ENCODE data around the gene NLGN4Y.

Gene NLGN4Y

GRCh38 chrY:14644157-14644952, 120.0 kb downstream of the NLGN4Y start:
- no peak for DNase-seq (ENCODE audit: low read depth in 2 of 2, low spot score in 1 of 2)

GRCh38 chrY:14679181-14679580, 154.9 kb downstream of the NLGN4Y start:
- DNase-seq (ENCODE audit: low read depth in 2 of 2, low spot score in 1 of 2): no peak

- no peak for DNase-seq (ENCODE audit: low read depth in 2 of 2, low spot score in 1 of 2)
Measured at GRCh38 chrY:14694543-14694942, 170.2 kb downstream of the NLGN4Y start.

- no peak for DNase-seq (ENCODE audit: low read depth in 2 of 2, low spot score in 1 of 2)
Measured at GRCh38 chrY:14708158-14708557, 183.8 kb downstream of the NLGN4Y start.

- DNase-seq (ENCODE audit: low read depth in 2 of 2, low spot score in 1 of 2): no peak
Measured at GRCh38 chrY:14741596-14741995, 217.3 kb downstream of the NLGN4Y start.

GRCh38 chrY:14748329-14748728, 224.0 kb downstream of the NLGN4Y start:
- no peak for DNase-seq (ENCODE audit: low read depth in 2 of 2, low spot score in 1 of 2)

GRCh38 chrY:14755571-14755970, 231.2 kb downstream of the NLGN4Y start:
- no peak for DNase-seq (ENCODE audit: low read depth in 2 of 2, low spot score in 1 of 2)

GRCh38 chrY:14762903-14763302, 238.6 kb downstream of the NLGN4Y start:
- DNase-seq (ENCODE audit: low read depth in 2 of 2, low spot score in 1 of 2): no peak

- DNase-seq (ENCODE audit: low read depth in 2 of 2, low spot score in 1 of 2): no peak
Measured at GRCh38 chrY:14763600-14763999, 239.3 kb downstream of the NLGN4Y start.

GRCh38 chrY:14778208-14778607, 253.9 kb downstream of the NLGN4Y start:
- no peak for DNase-seq (ENCODE audit: low read depth in 2 of 2, low spot score in 1 of 2)

GRCh38 chrY:14793104-14793503, 268.8 kb downstream of the NLGN4Y start:
- no peak for DNase-seq (ENCODE audit: low read depth in 2 of 2, low spot score in 1 of 2)

- no peak for DNase-seq (ENCODE audit: low read depth in 2 of 2, low spot score in 1 of 2)
Measured at GRCh38 chrY:14793674-14794073, 269.3 kb downstream of the NLGN4Y start.

GRCh38 chrY:14798010-14798409, 273.7 kb downstream of the NLGN4Y start:
- DNase-seq (ENCODE audit: low read depth in 2 of 2, low spot score in 1 of 2): no peak

GRCh38 chrY:14801096-14801495, 276.8 kb downstream of the NLGN4Y start:
- no peak for DNase-seq (ENCODE audit: low read depth in 2 of 2, low spot score in 1 of 2)

- DNase-seq (ENCODE audit: low read depth in 2 of 2, low spot score in 1 of 2): no peak
Measured at GRCh38 chrY:14802125-14802524, 277.8 kb downstream of the NLGN4Y start.

- DNase-seq (ENCODE audit: low read depth in 2 of 2, low spot score in 1 of 2): no peak
Measured at GRCh38 chrY:14804041-14804440, 279.7 kb downstream of the NLGN4Y start.

- no peak for DNase-seq (ENCODE audit: low read depth in 2 of 2, low spot score in 1 of 2)
Measured at GRCh38 chrY:14818452-14818851, 294.1 kb downstream of the NLGN4Y start.

GRCh38 chrY:14822201-14822600, 297.9 kb downstream of the NLGN4Y start:
- DNase-seq (ENCODE audit: low read depth in 2 of 2, low spot score in 1 of 2): no peak

- DNase-seq (ENCODE audit: low read depth in 2 of 2, low spot score in 1 of 2): no peak
Measured at GRCh38 chrY:14822906-14823305, 298.6 kb downstream of the NLGN4Y start.

- no peak for DNase-seq (ENCODE audit: low read depth in 2 of 2, low spot score in 1 of 2)
Measured at GRCh38 chrY:14824583-14824982, 300.3 kb downstream of the NLGN4Y start.

GRCh38 chrY:14825728-14826127, 301.4 kb downstream of the NLGN4Y start:
- DNase-seq (ENCODE audit: low read depth in 2 of 2, low spot score in 1 of 2): no peak

- DNase-seq (ENCODE audit: low read depth in 2 of 2, low spot score in 1 of 2): no peak
Measured at GRCh38 chrY:14828531-14828930, 304.2 kb downstream of the NLGN4Y start.

- no peak for DNase-seq (ENCODE audit: low read depth in 2 of 2, low spot score in 1 of 2)
Measured at GRCh38 chrY:14829366-14829885, 305.1 kb downstream of the NLGN4Y start.

All from stimulated activated CD8-positive, alpha-beta memory T cell treated with anti-CD3 and anti-CD28 coated beads, Interleukin-4, amount 100 ng/mL, for 1 hour (primary cell).